HG03045 (cell line): ENCODE data around the gene TNFRSF17.
"Not testable (repeated sequence)": the region's sequence is repeated elsewhere in the genome, so short reads cannot be mapped to it uniquely, and the experiment has no call there.

Source experiments
- ATAC-seq: cut with Tn5 transposase; IDR thresholded peaks from one replicate; pipeline ENCODE4 v1.9.1; 2021; ENCODE audit warnings: mild to moderate bottlenecking, moderate library complexity; ENCODE audit not compliant: unreplicated experiment

The TNFRSF17 gene

GRCh38 chr16:11964761-11965551 is at the start of gene TNFRSF17:
Gene TNFRSF17 (plus strand): TSS chr16:11965210. CDS start chr16:11965325, 115 bp downstream.
- ATAC-seq = peak; percentile 77

- peak; percentile 84 for ATAC-seq
These were observed 49.1 kb upstream of the TNFRSF17 start, which contains the start of gene GSPT1 for GRCh38 chr16:11915644-11916523. Gene GSPT1 (minus strand): TSS chr16:11915956. CDS start chr16:11915720, 236 bp downstream.

- no peak for ATAC-seq
These were observed 48.3 kb upstream of the TNFRSF17 start for GRCh38 chr16:11916524-11917285.

- ATAC-seq = not testable (repeated sequence)
These were observed 41.0 kb upstream of the TNFRSF17 start for GRCh38 chr16:11924046-11924445.

GRCh38 chr16:11927350-11927749 is 37.7 kb upstream of the TNFRSF17 start:
- ATAC-seq = not testable (repeated sequence)

DNA sequence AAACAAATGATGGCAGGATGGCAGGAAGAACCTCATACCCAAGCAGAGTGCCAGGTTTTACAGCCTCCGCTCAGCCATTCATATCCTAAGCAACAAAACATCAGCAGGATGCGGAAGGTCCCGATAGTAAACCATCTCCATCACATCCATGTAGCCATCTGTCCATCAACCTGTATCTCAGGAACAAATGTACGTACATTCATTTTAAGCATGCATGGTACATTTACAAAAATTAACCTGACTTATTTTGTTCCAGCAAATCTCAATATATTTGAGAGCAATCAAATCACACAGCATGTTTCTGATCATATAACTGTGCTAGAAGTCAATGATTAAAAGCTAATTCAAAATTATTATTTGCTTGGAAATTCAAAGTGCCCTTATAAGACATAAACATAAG is 23.1 kb upstream of the TNFRSF17 start, which contains the start of gene NPIPB2:
NPIPB2 (minus strand) TSS at position 101 of the 400 bp plus-strand sequence; CDS start at position 101, 0 bp downstream.
- ATAC-seq = not testable (repeated sequence)

GRCh38 chr16:11946433-11946832 is 18.6 kb upstream of the TNFRSF17 start:
- ATAC-seq = no peak

DNA sequence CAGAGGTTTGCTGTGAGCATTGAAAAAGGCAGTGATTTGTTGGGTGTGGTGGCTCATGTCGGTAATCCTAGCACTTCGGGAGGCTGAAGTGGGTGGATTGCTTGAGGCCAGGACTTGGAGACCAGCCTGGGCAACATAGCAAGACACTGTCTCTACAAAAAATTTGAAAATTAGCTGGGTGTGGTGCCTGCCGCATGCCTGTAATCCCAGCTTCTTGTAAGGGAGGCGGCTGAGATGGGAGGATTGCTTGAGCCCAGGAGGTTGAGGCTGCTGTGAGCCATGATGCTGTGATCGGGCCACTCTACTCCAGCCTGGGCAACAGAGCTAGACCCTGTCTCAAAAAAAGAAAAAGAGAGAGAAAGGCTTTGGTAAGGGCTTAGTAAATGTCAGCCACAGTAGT is 16.2 kb upstream of the TNFRSF17 start:
- no peak for ATAC-seq

DNA sequence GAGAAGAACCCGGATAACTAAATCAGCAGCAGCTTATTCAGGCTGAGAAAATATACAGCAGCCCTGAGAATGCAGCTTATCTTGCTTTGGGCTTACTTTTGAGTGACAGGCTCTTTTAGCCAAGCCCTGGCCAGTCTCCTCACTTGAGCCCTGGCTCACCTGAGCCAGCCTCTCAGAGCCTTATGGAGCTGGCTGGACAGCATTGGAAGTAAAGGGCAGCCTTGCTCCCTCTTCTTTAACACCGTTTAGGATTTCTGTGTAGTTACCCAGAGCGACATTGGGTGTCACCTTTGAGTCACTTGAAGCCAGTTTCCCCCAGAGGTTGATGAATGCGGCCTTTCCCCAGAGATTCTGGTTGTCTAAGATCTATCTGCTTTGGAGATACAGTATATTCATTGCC is 15.5 kb upstream of the TNFRSF17 start:
- no peak for ATAC-seq

- no peak for ATAC-seq
These were observed 14.6 kb upstream of the TNFRSF17 start for GRCh38 chr16:11950388-11950787.

GRCh38 chr16:11953576-11953975 is 11.4 kb upstream of the TNFRSF17 start:
- ATAC-seq = not testable (repeated sequence)

- no peak for ATAC-seq
These were observed 9.3 kb upstream of the TNFRSF17 start for GRCh38 chr16:11955713-11956123.

GRCh38 chr16:11956558-11956957 is 8.5 kb upstream of the TNFRSF17 start:
- no peak for ATAC-seq

GRCh38 chr16:11957591-11958395 is 7.2 kb upstream of the TNFRSF17 start:
- ATAC-seq = no peak

GRCh38 chr16:11962457-11962856 is 2.6 kb upstream of the TNFRSF17 start:
- ATAC-seq = not testable (repeated sequence)

DNA sequence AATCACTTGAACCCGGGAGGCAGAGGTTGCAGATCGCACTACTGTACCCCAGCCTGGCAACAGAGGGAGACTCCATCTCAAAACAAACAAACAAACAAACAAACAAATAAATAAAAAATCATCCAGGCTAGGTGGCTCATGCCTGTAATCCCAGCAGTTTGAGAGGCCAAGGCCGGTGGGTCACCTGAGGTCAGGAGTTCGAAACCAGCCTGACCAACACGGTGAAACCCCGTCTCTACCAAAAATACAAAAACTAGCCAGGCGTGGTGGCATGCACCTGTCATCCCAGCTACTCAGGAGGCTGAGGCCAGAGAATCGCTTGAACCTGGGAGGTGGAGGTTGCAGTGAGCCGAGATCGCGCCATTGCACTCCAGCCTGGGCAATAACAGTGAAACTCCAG is 2.0 kb upstream of the TNFRSF17 start:
- ATAC-seq = not testable (repeated sequence)

DNA sequence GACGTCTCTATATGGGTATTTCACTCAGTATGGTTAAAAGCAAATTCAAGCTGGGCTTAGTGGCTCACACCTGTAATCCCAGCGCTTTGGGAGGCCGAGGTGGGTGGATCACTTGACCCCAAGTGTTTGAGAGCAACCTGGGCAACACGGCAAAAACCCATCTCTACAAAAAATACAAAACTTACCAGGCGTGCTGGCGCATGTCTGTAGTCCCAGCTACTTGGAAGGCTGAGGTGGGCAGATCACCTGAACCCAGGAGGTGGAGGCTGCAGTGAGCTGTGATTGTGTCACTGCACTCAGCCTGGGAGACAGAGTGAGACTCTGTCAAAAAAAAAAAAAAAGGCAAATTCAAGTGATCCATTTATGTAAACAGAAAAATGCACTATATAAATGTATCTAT is 1.3 kb upstream of the TNFRSF17 start:
- ATAC-seq = no peak

GRCh38 chr16:11966173-11966572 is 1.2 kb downstream of the TNFRSF17 start:
- no peak for ATAC-seq

- ATAC-seq = no peak
These were observed 2.3 kb downstream of the TNFRSF17 start for GRCh38 chr16:11967195-11967911.
